Gastroesophageal sphincter (tissue), 3 donors: Measurements from ENCODE around the gene CDC42EP4.

ENCODE experiments used
- EP300 ChIP-seq: sonication (generic); formaldehyde crosslinking; IDR thresholded peaks from one replicate; pipeline ENCODE4 v1.6.1; 2017; ENCODE audit warnings: antibody characterized with exemption, mild to moderate bottlenecking
- POLR2AphosphoS5 ChIP-seq: sonication (generic); formaldehyde crosslinking; IDR thresholded peaks from one replicate; pipeline ENCODE4 v1.6.1; 2017; ENCODE audit warnings: antibody characterized with exemption
- TF ChIP-seq, protein P1 (sequence below), 4 experiments: fragments of 200-600 bp in 2 of 4; fragments of 450-650 bp in 2 of 4; sonication (generic) in 1 of 4; IDR thresholded peaks; one replicate each; pipeline ENCODE4 v1.5.1; 2017 to 2019; ENCODE audit warnings: antibody characterized with exemption in 4 of 4, mild to moderate bottlenecking in 2 of 4, moderate library complexity in 2 of 4

DNA sequence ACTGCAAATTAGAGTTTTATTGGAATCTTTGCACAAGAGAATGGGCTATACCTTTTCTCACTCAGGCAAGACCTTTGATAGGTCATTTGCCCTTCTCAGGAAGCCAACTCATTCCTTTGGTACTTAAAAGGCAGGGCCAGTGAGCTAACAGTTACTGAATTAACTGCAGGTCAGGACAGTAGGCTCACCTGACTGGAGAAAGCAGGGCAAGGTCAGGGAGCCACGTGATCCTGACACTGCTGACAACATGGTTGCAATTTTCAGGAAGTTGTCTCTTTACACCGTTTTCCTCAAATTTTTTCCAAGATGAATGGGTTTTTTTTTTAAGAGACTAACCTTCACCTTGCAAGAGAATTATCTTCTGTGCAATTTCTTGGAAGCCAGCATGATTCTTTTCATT, 71.2 kb downstream of the CDC42EP4 start:
- no peak for TF ChIP-seq EP300
- TF ChIP-seq, protein P1, sequence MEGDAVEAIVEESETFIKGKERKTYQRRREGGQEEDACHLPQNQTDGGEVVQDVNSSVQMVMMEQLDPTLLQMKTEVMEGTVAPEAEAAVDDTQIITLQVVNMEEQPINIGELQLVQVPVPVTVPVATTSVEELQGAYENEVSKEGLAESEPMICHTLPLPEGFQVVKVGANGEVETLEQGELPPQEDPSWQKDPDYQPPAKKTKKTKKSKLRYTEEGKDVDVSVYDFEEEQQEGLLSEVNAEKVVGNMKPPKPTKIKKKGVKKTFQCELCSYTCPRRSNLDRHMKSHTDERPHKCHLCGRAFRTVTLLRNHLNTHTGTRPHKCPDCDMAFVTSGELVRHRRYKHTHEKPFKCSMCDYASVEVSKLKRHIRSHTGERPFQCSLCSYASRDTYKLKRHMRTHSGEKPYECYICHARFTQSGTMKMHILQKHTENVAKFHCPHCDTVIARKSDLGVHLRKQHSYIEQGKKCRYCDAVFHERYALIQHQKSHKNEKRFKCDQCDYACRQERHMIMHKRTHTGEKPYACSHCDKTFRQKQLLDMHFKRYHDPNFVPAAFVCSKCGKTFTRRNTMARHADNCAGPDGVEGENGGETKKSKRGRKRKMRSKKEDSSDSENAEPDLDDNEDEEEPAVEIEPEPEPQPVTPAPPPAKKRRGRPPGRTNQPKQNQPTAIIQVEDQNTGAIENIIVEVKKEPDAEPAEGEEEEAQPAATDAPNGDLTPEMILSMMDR (IDR thresholded peaks at IDR 0.05), result no peak
- no peak for TF ChIP-seq POLR2AphosphoS5
